Smooth muscle cell (in vitro differentiated cells): ENCODE data around the gene STUM. TPM values are rescaled to one million over a fixed set of nuclear protein-coding genes. Genes with fewer than 3 reads are reported as not detected.

Source experiments
- DNase-seq: peaks from one replicate; lab custom pipeline; 2025; ENCODE audit not compliant: unreplicated experiment; lab: John Stamatoyannopoulos, UW
- H2AFZ ChIP-seq: fragments of 200-600 bp; sonication (generic); 2 replicates; pipeline ENCODE4 v1.6.0; 2016; ENCODE audit warnings: antibody characterized with exemption, low read depth, mild to moderate bottlenecking
- H3F3A ChIP-seq: fragments of 200-600 bp; sonication (generic); 2 replicates; pipeline ENCODE4 v1.6.0; 2017; ENCODE audit warnings: antibody characterized with exemption, low read depth
- H3K27ac ChIP-seq: fragments of 200-600 bp; sonication (generic); 2 replicates; pipeline ENCODE4 v1.5.1; 2016; ENCODE audit warnings: low read depth, mild to moderate bottlenecking
- H3K27me3 ChIP-seq: fragments of 200-600 bp; sonication (generic); 2 replicates; pipeline ENCODE4 v1.6.1; 2016; ENCODE audit warnings: low read depth, mild to moderate bottlenecking
- H3K36me3 ChIP-seq: fragments of 200-600 bp; sonication (generic); 2 replicates; pipeline ENCODE4 v1.5.1; 2016; ENCODE audit warnings: low read depth
- H3K4me1 ChIP-seq: fragments of 200-600 bp; sonication (generic); 2 replicates; pipeline ENCODE4 v1.5.1; 2016; ENCODE audit warnings: low read depth
- H3K4me2 ChIP-seq: fragments of 200-600 bp; sonication (generic); 2 replicates; pipeline ENCODE4 v1.6.0; 2016; ENCODE audit warnings: mild to moderate bottlenecking
- H3K4me3 ChIP-seq: fragments of 200-600 bp; sonication (generic); 2 replicates; pipeline ENCODE4 v1.5.1; 2016; ENCODE audit warnings: mild to moderate bottlenecking
- H3K79me2 ChIP-seq: fragments of 200-600 bp; sonication (generic); 2 replicates; pipeline ENCODE4 v1.6.0; 2016; ENCODE audit warnings: low read depth, mild to moderate bottlenecking
- H3K9ac ChIP-seq: fragments of 200-600 bp; sonication (generic); 2 replicates; pipeline ENCODE4 v1.6.0; 2016; ENCODE audit warnings: low read depth
- H3K9me3 ChIP-seq: fragments of 200-600 bp; sonication (generic); replicated peaks from 2 replicates; pipeline ENCODE4 v1.5.1; 2016; ENCODE audit warnings: low read depth
- H4K20me1 ChIP-seq: fragments of 200-600 bp; sonication (generic); 2 replicates; pipeline ENCODE4 v1.6.0; 2016; ENCODE audit warnings: low read depth
- WGBS: methylation state at CpG from one replicate; pipeline ENCODE4 v1.1.7; 2016; ENCODE audit warnings: low lambda C conversion rate; 5-methylcytosine and 5-hydroxymethylcytosine counted together
- polyA plus RNA-seq: library from polyadenylated mRNA; unstranded; fragments of >200 nt; fragmentation: Nextera tagmentation; extraction: Ambion mirVana; gene quantifications from 2 replicates; pipeline ENCODE4 v1.2.1, GENCODE V29; 2016
- total RNA-seq: library from RNA; depleted of rRNA; stranded (reverse); fragments of >200 nt; gene quantifications from 2 replicates; pipeline ENCODE4 v1.2.3, GENCODE V29; 2014
- TF ChIP-seq, protein P1 (sequence below): fragments of 200-600 bp; sonication (generic); IDR thresholded peaks from 2 replicates; pipeline ENCODE4 v1.5.1; 2017; ENCODE audit warnings: borderline replicate concordance, mild to moderate bottlenecking, antibody characterized with exemption; ENCODE audit not compliant: insufficient read depth, poor library complexity, severe bottlenecking

The STUM gene
- total and polyA plus RNA-seq, 2 experiments from 2014 or later: 0.04 TPM; not detected in 1

DNA sequence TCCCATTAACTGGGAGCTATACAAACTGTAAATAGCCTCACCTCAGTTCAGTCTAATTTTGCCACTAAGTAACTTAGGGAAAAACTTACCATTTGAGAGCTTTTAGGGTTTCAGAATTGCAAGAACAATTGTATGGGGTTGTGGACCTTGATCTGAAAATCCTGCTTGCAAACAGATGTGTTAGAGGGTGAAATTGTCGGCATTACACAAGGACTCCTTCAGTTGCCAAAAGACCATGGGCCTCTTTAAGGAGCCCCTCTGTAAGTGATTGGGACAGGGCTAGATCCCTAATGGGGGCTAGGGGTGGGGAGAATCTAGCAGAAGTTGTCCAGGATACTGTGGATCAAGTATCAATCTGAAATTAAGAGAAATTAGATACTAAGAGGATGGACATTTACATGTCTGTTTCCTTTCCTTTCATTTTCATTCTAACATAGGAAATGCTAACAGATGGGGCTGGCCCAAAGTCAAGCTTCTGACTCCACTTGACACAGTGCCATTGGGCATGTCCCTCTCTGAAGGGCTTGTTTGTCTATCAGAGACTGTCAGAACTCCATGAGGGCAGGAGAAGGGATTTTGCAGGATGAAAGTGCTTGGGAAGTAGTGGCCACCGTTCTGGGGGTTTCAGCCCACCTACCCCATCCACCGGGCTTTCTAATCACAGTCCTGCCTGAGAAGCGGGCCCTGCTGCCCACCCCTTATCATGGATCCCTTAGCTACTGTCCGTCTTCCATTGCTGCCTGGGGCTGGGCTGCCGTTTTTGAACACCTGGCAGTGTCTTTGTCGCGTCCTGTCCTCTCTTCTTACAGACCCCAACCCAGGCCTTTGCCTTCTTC lies 54.7 kb downstream of the STUM start:
- no peak overlapping the region for H2AFZ ChIP-seq
- no peaks in the 10 kb centered on the region for H3F3A ChIP-seq
- no peaks in the 10 kb centered on the region for H4K20me1 ChIP-seq
- peaks cover 15% of the 10 kb centered on the region for H3K4me1 ChIP-seq
- H3K4me3 ChIP-seq: no peak overlapping the region
- H3K9me3 ChIP-seq: no peaks in the 10 kb centered on the region
- no peaks in the 10 kb centered on the region for H3K36me3 ChIP-seq
- H3K4me2 ChIP-seq: peak overlapping the region; percentile 33
- WGBS: 95% methylated on average over 8 of the region's 8 CpGs
- H3K27ac ChIP-seq: no peak overlapping the region
- TF ChIP-seq, protein P1, sequence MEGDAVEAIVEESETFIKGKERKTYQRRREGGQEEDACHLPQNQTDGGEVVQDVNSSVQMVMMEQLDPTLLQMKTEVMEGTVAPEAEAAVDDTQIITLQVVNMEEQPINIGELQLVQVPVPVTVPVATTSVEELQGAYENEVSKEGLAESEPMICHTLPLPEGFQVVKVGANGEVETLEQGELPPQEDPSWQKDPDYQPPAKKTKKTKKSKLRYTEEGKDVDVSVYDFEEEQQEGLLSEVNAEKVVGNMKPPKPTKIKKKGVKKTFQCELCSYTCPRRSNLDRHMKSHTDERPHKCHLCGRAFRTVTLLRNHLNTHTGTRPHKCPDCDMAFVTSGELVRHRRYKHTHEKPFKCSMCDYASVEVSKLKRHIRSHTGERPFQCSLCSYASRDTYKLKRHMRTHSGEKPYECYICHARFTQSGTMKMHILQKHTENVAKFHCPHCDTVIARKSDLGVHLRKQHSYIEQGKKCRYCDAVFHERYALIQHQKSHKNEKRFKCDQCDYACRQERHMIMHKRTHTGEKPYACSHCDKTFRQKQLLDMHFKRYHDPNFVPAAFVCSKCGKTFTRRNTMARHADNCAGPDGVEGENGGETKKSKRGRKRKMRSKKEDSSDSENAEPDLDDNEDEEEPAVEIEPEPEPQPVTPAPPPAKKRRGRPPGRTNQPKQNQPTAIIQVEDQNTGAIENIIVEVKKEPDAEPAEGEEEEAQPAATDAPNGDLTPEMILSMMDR: no peak
- H3K79me2 ChIP-seq: no peaks in the 10 kb centered on the region
- no peaks in the 10 kb centered on the region for H3K27me3 ChIP-seq
- H3K9ac ChIP-seq: no peak overlapping the region
- DNase-seq: no peak

DNA sequence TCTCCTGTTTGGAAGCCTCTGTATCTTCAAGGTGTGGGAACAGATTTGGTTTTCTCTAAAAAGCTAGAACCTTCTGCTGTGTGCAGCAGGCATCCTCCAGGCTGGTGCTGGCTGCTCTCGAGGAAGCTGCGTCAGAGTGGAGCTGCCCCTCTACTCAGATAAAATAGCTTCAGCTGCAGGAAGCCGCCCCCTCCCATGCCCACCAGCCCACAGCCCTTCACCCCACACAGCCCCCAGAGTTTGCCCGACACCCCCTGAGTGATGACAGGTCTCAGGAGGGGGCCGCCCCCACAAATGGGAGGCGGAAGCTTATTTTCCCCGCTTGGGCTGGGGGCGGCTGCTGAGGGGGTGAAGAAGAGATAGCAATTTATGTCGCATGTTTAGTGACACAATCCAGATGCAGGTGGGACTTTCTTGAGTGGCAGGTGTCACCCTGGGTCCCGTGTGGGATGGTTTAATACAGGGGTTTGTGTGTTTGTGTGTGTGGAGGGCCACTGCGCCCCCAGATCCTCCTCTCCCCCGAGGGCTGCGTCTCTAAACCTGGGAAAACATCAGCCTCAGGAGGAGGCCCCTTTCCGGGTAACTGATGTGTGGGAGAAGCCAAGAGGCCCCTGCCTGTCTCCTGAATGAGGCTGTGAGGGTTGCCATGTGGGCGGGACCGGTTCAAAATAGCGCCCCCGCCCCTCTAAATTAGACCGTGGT lies 55.4 kb downstream of the STUM start:
- H3K9ac ChIP-seq: no peak overlapping the region
- H3K4me3 ChIP-seq: no peak overlapping the region
- TF ChIP-seq, protein P1: no peak
- no peaks in the 10 kb centered on the region for H3F3A ChIP-seq
- peaks cover 15% of the 10 kb centered on the region for H3K4me1 ChIP-seq
- H4K20me1 ChIP-seq: no peaks in the 10 kb centered on the region
- no peaks in the 10 kb centered on the region for H3K36me3 ChIP-seq
- no peaks in the 10 kb centered on the region for H3K9me3 ChIP-seq
- H3K27me3 ChIP-seq: no peaks in the 10 kb centered on the region
- H3K79me2 ChIP-seq: no peaks in the 10 kb centered on the region
- no peak overlapping the region for H2AFZ ChIP-seq
- 64% methylated on average over 19 of the region's 19 CpGs for WGBS
- DNase-seq: no peak
- no peak overlapping the region for H3K27ac ChIP-seq
- H3K4me2 ChIP-seq: no peak overlapping the region

DNA sequence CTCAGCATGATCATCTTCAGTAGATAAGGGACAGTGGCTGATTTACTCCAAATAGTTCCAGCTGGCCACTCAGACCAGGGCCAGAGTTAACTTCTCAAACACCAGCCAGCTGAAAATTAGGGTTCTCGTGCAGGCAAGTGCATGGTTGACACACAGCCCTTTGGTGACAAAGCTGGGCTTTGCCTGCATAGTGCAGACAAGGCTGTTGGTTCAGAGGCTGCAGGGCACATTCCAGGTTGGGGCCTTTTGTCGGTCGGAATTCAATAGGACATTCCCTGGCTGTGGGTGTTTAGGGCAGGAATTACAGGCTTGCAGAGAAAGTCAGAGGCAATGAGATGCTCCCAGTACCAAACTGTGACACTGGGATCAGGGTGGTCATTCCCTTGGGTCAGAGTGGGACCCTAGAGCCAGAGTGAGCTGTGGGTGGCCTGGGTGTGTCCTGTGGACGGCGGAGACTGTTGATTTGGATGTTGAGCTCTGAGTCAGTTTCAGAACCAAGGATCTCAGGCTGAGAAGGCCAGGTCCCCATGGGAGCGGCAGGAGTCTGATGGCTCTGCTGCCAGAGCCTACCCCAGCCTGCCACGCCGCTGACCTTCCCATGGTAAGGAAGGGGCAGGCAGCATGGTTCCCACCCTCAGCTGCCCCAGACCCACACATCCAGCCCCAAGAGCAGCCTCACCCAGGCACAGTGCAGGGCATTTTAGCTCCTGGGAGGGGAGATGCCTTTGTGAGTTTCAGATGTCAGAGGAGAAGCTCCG lies 56.2 kb downstream of the STUM start:
- Histone ChIP-seq H3K4me3 (no peak overlapping the region), H3K4me1 (peaks cover 15% of the 10 kb centered on the region), H3F3A (no peaks in the 10 kb centered on the region), H4K20me1 (no peaks in the 10 kb centered on the region), H3K4me2 (no peak overlapping the region), H3K79me2 (no peaks in the 10 kb centered on the region), H3K9ac (no peak overlapping the region), H2AFZ (no peak overlapping the region), H3K9me3 (no peaks in the 10 kb centered on the region), H3K27ac (no peak overlapping the region), H3K27me3 (no peaks in the 10 kb centered on the region), H3K36me3 (no peaks in the 10 kb centered on the region)
- TF ChIP-seq, protein P1: no peak
- DNase-seq: no peak
- WGBS: 63% methylated on average over 9 of the region's 9 CpGs
